ENCODE measurements around the gene ATAD2B. TPM values are rescaled to one million over a fixed set of nuclear protein-coding genes. Genes with fewer than 3 reads are reported as not detected.

ATAD2B gene
- total RNA-seq, 1 donor from 2014 or later, result 38.5 TPM

DNA sequence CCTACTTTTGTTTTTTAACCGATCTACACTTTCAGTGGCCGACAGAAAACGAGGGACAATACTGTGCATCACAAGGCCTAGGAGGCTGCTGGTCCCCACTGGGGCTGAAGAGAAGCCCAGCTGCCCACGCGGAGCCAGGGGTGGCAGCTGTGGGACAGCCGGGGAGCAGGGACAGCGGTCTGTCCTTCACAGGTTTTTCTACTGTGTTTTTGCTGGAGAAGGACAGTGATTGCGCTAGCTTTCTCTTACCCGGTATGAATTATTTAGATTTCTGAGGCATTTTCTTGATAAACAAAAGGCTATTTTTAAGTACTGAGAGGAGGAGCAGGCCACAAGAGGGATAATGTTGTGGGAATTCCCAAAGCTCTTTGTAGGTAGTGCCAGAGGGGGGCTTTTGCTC is 219.8 kb downstream of the ATAD2B start:
- TF ChIP-seq, protein P1, sequence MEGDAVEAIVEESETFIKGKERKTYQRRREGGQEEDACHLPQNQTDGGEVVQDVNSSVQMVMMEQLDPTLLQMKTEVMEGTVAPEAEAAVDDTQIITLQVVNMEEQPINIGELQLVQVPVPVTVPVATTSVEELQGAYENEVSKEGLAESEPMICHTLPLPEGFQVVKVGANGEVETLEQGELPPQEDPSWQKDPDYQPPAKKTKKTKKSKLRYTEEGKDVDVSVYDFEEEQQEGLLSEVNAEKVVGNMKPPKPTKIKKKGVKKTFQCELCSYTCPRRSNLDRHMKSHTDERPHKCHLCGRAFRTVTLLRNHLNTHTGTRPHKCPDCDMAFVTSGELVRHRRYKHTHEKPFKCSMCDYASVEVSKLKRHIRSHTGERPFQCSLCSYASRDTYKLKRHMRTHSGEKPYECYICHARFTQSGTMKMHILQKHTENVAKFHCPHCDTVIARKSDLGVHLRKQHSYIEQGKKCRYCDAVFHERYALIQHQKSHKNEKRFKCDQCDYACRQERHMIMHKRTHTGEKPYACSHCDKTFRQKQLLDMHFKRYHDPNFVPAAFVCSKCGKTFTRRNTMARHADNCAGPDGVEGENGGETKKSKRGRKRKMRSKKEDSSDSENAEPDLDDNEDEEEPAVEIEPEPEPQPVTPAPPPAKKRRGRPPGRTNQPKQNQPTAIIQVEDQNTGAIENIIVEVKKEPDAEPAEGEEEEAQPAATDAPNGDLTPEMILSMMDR (IDR thresholded peaks at IDR 0.05), result no peak
- Histone ChIP-seq H3K27ac (no peak overlapping the region), H3K36me3 (peaks cover 0 to 10% of the 10 kb centered on the region in 2 donors), H3K4me3 (no peak overlapping the region), H3K9me3 (no peaks in the 10 kb centered on the region), H3K4me1 (peaks cover 1% of the 10 kb centered on the region), H3K27me3 (no peaks in the 10 kb centered on the region)
- no peak for DNase-seq (ENCODE audit: extremely low spot score in 2 of 2)
- intact Hi-C loops (cut with DNase I), result no loop called here

DNA sequence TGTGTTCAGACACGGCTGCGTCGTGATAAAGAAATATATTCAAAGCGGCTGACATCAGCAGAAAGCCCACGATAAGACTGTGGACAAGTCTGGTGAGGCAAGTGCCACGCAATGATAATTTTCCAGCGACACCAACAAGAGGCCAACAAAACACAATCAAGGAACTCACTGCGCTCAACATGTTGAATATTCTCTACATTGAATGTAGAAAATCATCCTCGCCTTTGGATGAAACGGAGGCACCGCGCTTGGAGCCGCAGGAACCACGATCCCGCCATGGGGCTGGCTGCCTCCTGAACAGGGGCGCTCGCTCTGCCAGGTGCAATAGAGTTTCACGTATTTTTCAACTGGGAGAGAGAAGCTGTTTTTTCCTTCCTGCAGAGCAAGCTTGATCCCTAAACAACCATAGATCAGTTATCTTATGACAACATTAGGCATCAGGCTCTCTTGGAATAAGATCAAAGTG is 220.3 kb downstream of the ATAD2B start:
- Histone ChIP-seq H3K9me3 (no peaks in the 10 kb centered on the region), H3K4me3 (no peak overlapping the region), H3K4me1 (no peaks in the 10 kb centered on the region), H3K27me3 (no peaks in the 10 kb centered on the region), H3K27ac (no peak overlapping the region), H3K36me3 (peaks cover 0 to 10% of the 10 kb centered on the region in 2 donors)
- TF ChIP-seq POLR2AphosphoS5 (IDR thresholded peaks at IDR 0.05; ENCODE audit: insufficient read depth in 1 of 2, low read depth in 1 of 2), result no peak
- TF ChIP-seq, protein P1 (IDR thresholded peaks at IDR 0.05), result no peak
- no peak for TF ChIP-seq POLR2A (IDR thresholded peaks at IDR 0.05)
- no peak for DNase-seq (ENCODE audit: extremely low spot score in 2 of 2)
- intact Hi-C loops (cut with DNase I), result no loop called here

DNA sequence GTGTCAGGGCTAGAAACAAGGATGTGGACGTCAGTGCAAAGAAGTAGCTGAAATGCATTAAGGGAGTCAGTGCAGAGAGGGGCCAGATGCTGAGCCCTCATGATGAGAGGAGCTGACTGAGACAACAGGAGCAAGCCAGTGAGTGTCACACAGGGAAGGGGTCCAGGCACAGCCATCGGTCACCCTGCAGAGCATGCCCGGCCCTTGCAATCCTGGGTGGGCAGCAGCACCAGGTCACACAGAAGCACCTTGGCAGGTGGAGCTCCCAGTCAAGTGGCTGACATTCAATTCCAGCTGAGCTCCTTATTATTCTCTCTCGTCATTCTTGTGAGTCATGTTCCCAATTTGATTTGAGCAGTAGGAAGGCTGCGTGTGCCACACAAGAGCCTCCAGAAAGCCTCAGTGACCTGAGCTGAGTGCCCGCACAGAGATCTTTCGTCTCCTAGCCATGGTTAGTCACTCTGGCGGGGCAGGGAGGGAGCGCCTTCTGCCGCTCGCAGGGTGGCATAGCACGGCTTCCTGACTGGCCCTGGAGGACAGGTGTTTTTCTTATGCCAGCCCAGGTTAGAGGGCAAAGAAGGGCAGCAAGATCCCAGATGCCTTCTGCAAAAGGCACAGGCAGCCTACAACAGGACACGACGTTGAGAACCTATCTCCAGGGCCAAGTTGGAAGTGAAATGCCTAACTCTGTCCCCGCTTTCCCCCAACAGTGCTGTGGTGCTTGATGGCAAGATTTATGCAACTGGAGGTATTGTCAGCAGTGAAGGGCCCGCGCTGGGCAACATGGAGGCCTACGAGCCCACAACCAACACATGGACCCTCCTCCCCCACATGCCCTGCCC is 220.9 kb downstream of the ATAD2B start:
- no peak overlapping the region for H3K27ac ChIP-seq
- intact Hi-C loops (cut with DNase I), result no loop called here

DNA sequence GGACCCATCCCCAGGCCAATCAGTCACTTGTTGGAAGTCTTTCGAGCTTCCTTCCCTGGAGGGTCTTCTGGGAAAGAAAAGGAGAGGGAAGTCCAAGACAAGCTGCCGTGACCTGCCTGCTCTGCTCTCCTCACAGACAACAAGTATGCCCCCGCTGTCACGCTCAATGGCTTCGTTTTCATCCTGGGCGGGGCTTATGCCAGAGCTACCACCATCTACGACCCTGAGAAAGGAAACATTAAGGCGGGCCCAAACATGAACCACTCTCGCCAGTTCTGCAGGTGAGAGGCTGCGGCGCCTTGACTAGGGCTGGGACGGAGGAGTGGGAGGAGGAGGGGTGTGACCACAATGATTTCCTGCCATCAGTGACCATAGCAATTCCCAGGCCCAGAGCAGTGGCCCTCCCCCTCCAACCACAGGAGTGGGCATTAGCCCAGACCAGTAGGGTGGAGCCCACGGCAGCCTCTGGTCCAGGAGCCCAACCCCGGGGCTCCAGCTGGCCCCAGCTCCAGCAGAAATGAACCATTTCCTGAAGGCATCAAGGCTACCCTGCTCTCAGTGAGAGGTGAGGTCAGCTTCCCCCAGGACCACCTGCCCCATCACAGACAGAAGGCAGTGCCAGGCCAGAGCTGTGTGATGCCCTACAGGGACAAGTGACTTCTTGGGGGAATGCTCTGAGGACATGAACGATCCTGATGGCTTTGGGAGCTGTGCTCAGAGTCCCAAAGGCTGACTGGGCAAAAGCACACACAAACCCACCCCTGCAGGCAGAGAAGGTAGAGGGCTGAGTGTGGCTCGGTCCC is 223.1 kb downstream of the ATAD2B start:
- Histone ChIP-seq H3K4me1 (no peaks in the 10 kb centered on the region), H3K9me3 (no peaks in the 10 kb centered on the region), H3K36me3 (peaks cover 0 to 15% of the 10 kb centered on the region in 2 donors), H3K27ac (no peak overlapping the region), H3K27me3 (no peaks in the 10 kb centered on the region), H3K4me3 (no peak overlapping the region)
- no peak for TF ChIP-seq POLR2AphosphoS5 (IDR thresholded peaks at IDR 0.05; ENCODE audit: insufficient read depth in 1 of 2, low read depth in 1 of 2)
- TF ChIP-seq, protein P1 (IDR thresholded peaks at IDR 0.05), result no peak
- no peak for TF ChIP-seq POLR2A (IDR thresholded peaks at IDR 0.05)
- intact Hi-C loops (cut with DNase I), result no loop called here
- peak; percentile 81 to 82 for DNase-seq (ENCODE audit: extremely low spot score in 2 of 2)

More for the DNA sequence above, 220.9 kb downstream of the ATAD2B start:
- no peaks in the 10 kb centered on the region for H3K9me3 ChIP-seq
- H3K4me1 ChIP-seq, result no peaks in the 10 kb centered on the region
- no peak overlapping the region for H3K4me3 ChIP-seq
- peak in 1 of 2 donors; percentile 81 for DNase-seq (ENCODE audit: extremely low spot score in 2 of 2)
- TF ChIP-seq POLR2A (IDR thresholded peaks at IDR 0.05) (no peak), POLR2AphosphoS5 (IDR thresholded peaks at IDR 0.05; ENCODE audit: insufficient read depth in 1 of 2, low read depth in 1 of 2) (no peak)
- TF ChIP-seq, protein P1 (IDR thresholded peaks at IDR 0.05), result no peak
- H3K36me3 ChIP-seq, result peaks cover 0 to 10% of the 10 kb centered on the region in 2 donors
- H3K27me3 ChIP-seq, result no peaks in the 10 kb centered on the region
